PFSK-1 (cell line): ENCODE data around the gene NECTIN1.

ENCODE experiments used
- FOXP2 ChIP-seq: optimal IDR thresholded peaks from 2 replicates; pipeline ENCODE3; 2011; ENCODE audit warnings: borderline replicate concordance, control low read depth, inconsistent platforms; ENCODE audit not compliant: insufficient read depth; ENCODE audit errors: extremely low read length, extremely low read depth
- POLR2AphosphoS5 ChIP-seq: IDR thresholded peaks from 2 replicates; pipeline ENCODE4 v1.6.1; 2012; ENCODE audit warnings: low read depth, mild to moderate bottlenecking, control low read depth, low read length, moderate library complexity
- SIN3A ChIP-seq: IDR thresholded peaks from 2 replicates; pipeline ENCODE4 v1.6.1; 2012; ENCODE audit warnings: mild to moderate bottlenecking, low read length, moderate library complexity, borderline replicate concordance; ENCODE audit not compliant: insufficient read depth
- TAF1 ChIP-seq: IDR thresholded peaks from 2 replicates; pipeline ENCODE4 v1.6.1; 2012; ENCODE audit warnings: low read length, control low read depth, borderline replicate concordance; ENCODE audit not compliant: insufficient read depth
- TF ChIP-seq, protein P1 (sequence below), 2 experiments: IDR thresholded peaks; 2 replicates each; pipeline versions ENCODE4 v1.6.1 to v1.8.0; 2011 to 2012; ENCODE audit warnings: low read depth in 2 of 2, low read length in 2 of 2, control low read depth in 1 of 2, inconsistent platforms in 1 of 2, mild to moderate bottlenecking in 1 of 2, moderate library complexity in 1 of 2; ENCODE audit not compliant: insufficient read depth in 1 of 2

NECTIN1 gene

DNA sequence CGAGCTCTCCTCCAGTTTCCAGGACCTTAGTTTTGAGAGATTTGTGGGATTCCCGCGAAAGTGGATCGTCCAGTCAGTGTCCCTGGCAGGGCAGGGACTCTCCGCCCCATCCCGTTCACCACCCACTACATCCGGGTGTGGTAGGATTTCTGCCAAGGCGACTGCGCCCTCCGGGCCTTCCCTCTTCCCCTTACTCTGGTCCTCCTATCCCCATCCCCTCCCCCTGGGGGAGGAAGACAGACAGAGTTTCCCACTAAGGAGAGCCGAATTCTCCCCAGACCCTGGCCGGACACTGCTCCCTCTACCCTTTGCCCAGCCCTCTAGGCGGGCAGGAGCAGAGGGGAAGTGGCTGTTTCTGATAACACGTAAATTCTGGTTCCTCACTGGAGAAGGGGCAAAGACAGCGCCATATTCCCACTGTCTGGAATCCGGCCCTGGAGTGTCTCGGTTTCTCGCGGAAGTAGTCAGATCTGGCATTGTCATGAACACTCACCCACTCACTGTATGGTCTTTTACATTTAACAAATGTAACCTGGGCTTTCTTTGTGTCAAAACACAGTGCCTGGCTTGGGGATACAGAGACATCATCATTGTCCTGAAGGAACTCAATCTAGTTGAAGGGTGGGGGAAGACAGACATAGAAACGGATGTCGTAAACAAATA, 1.1 kb upstream of the NECTIN1 start:
- TF ChIP-seq, protein P1, sequence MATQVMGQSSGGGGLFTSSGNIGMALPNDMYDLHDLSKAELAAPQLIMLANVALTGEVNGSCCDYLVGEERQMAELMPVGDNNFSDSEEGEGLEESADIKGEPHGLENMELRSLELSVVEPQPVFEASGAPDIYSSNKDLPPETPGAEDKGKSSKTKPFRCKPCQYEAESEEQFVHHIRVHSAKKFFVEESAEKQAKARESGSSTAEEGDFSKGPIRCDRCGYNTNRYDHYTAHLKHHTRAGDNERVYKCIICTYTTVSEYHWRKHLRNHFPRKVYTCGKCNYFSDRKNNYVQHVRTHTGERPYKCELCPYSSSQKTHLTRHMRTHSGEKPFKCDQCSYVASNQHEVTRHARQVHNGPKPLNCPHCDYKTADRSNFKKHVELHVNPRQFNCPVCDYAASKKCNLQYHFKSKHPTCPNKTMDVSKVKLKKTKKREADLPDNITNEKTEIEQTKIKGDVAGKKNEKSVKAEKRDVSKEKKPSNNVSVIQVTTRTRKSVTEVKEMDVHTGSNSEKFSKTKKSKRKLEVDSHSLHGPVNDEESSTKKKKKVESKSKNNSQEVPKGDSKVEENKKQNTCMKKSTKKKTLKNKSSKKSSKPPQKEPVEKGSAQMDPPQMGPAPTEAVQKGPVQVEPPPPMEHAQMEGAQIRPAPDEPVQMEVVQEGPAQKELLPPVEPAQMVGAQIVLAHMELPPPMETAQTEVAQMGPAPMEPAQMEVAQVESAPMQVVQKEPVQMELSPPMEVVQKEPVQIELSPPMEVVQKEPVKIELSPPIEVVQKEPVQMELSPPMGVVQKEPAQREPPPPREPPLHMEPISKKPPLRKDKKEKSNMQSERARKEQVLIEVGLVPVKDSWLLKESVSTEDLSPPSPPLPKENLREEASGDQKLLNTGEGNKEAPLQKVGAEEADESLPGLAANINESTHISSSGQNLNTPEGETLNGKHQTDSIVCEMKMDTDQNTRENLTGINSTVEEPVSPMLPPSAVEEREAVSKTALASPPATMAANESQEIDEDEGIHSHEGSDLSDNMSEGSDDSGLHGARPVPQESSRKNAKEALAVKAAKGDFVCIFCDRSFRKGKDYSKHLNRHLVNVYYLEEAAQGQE (IDR thresholded peaks at IDR 0.05; ENCODE audit: insufficient read depth in 1 of 2, low read depth in 2 of 2, low read length in 2 of 2), result no peak

DNA sequence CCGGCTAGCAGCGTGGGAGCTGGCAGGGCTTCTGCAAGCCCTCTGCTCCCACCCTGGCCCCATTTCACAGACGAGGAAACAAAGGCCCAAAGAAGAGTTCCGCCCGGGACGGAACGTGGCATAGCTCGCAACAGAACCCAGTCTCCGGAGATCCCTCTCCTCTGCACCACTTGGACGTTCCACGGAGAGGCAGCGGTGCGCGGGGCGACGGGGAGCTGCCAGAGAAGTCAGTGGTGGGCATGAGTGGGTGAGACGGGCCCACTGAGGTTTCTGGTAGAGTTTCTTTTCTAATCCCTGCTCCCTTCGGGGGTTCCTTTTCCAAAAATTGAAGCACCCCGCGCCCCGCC, 554 bp upstream of the NECTIN1 start:
- TF ChIP-seq, protein P1 (IDR thresholded peaks at IDR 0.05; ENCODE audit: insufficient read depth in 1 of 2, low read depth in 2 of 2, low read length in 2 of 2), result no peak
- TF ChIP-seq TAF1 (no peak), SIN3A (no peak), POLR2AphosphoS5 (no peak), FOXP2 (no peak)

DNA sequence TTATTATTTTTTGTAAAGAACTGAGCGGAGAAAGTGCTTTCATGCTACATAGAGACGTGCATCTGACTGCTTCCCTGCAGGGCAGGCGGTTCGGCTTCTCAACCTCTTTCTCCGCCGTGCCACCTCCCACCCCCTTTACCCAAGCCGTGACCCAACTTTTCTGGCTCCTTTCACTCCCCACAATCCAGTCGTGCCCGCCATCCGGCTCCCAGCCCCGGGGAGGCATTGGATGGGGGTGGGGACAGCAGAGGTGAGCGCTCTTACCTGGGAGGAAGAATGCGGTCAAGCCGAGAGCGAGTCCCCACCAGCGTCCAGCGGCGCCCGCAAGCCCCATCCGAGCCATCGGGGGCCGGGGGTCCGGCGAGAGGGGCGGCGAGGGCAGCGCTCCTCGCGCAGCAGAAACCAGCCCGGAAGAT, 781 bp downstream of the NECTIN1 start:
- TF ChIP-seq SIN3A (no peak), FOXP2 (no peak), POLR2AphosphoS5 (no peak), TAF1 (no peak)
- TF ChIP-seq, protein P1 (IDR thresholded peaks at IDR 0.05; ENCODE audit: insufficient read depth in 1 of 2, low read depth in 2 of 2, low read length in 2 of 2), result no peak

GRCh38 chr11:119727523-119728151, 1.4 kb downstream of the NECTIN1 start:
- TF ChIP-seq TAF1, result no peak
- no peak for TF ChIP-seq FOXP2
- TF ChIP-seq, protein P1 (IDR thresholded peaks at IDR 0.05; ENCODE audit: insufficient read depth in 1 of 2, low read depth in 2 of 2, low read length in 2 of 2), result no peak
- TF ChIP-seq POLR2AphosphoS5, result no peak
- TF ChIP-seq SIN3A, result no peak
